ENCODE data around the gene DAAM2. TPM values are rescaled to one million over a fixed set of nuclear protein-coding genes. Genes with fewer than 3 reads are reported as not detected.

The DAAM2 gene
- total and polyA plus RNA-seq, 4 donors, result 1.9 to 17.0 (median 4.4) TPM

GRCh38 chr6:39941820-39942219 is 149.6 kb downstream of the DAAM2 start:
- H3K4me3 ChIP-seq (ENCODE audit: low read depth in 1 of 3, low read length in 3 of 3), result no peak overlapping the region
- WGBS, result 94% methylated on average over 4 of the region's 4 CpGs
- no peaks in the 10 kb centered on the region for H3K27me3 ChIP-seq (ENCODE audit: control insufficient read depth in 4 of 4, insufficient read depth in 4 of 4, low read length in 3 of 4)
- DNase-seq (ENCODE audit: low spot score), result no peak
- H3K4me1 ChIP-seq (ENCODE audit: control insufficient read depth in 4 of 4, insufficient read depth in 4 of 4, low read length in 3 of 4), result peaks cover 2 to 24% (median 15%) of the 10 kb centered on the region in 4 donors
- no peaks in the 10 kb centered on the region for H3K36me3 ChIP-seq (ENCODE audit: control insufficient read depth in 4 of 4, insufficient read depth in 3 of 4, low read depth in 1 of 4, low read length in 3 of 4)
- no peak overlapping the region for H3K27ac ChIP-seq (ENCODE audit: low read depth in 1 of 2, low read length in 2 of 2)
- TF ChIP-seq REST (IDR thresholded peaks at IDR 0.05) (no peak), YY1 (IDR thresholded peaks at IDR 0.05) (no peak), EGR1 (IDR thresholded peaks at IDR 0.05; ENCODE audit: low read depth in 2 of 2) (no peak), HNF4A (conservative IDR thresholded peaks at IDR 0.05) (no peak), FOXA1 (IDR thresholded peaks at IDR 0.05) (no peak), HNF4G (IDR thresholded peaks at IDR 0.05) (no peak), RXRA (IDR thresholded peaks at IDR 0.05) (no peak), RAD21 (IDR thresholded peaks at IDR 0.05) (no peak), GABPA (IDR thresholded peaks at IDR 0.05 in 1 of 2, conservative IDR thresholded peaks at IDR 0.05 in 1 of 2) (no peak), FOXA2 (IDR thresholded peaks at IDR 0.05) (no peak), SP1 (IDR thresholded peaks at IDR 0.05) (no peak), TAF1 (conservative IDR thresholded peaks at IDR 0.05) (no peak), JUND (IDR thresholded peaks at IDR 0.05) (no peak), CTCF (IDR thresholded peaks at IDR 0.05; ENCODE audit: low read depth, low read length, missing input control) (no peak), NR2F2 (IDR thresholded peaks at IDR 0.05) (no peak)
- TF ChIP-seq, protein P1, sequence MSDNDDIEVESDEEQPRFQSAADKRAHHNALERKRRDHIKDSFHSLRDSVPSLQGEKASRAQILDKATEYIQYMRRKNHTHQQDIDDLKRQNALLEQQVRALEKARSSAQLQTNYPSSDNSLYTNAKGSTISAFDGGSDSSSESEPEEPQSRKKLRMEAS (IDR thresholded peaks at IDR 0.05), result no peak
- TF ChIP-seq, protein P2, sequence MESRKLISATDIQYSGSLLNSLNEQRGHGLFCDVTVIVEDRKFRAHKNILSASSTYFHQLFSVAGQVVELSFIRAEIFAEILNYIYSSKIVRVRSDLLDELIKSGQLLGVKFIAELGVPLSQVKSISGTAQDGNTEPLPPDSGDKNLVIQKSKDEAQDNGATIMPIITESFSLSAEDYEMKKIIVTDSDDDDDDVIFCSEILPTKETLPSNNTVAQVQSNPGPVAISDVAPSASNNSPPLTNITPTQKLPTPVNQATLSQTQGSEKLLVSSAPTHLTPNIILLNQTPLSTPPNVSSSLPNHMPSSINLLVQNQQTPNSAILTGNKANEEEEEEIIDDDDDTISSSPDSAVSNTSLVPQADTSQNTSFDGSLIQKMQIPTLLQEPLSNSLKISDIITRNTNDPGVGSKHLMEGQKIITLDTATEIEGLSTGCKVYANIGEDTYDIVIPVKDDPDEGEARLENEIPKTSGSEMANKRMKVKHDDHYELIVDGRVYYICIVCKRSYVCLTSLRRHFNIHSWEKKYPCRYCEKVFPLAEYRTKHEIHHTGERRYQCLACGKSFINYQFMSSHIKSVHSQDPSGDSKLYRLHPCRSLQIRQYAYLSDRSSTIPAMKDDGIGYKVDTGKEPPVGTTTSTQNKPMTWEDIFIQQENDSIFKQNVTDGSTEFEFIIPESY (IDR thresholded peaks at IDR 0.05), result no peak
- TF ChIP-seq, protein P3, sequence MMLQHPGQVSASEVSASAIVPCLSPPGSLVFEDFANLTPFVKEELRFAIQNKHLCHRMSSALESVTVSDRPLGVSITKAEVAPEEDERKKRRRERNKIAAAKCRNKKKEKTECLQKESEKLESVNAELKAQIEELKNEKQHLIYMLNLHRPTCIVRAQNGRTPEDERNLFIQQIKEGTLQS (IDR thresholded peaks at IDR 0.05), result no peak
- no peaks in the 10 kb centered on the region for H3K9me3 ChIP-seq (ENCODE audit: control insufficient read depth in 4 of 4, low read length in 3 of 4)
- H3K9ac ChIP-seq (ENCODE audit: low read depth in 1 of 2, low read length in 2 of 2), result no peak overlapping the region

Measured in liver (tissue), 9 donors.